HG03196 (cell line): ENCODE measurements around the gene CPTP.

Experiments used
- ATAC-seq: cut with Tn5 transposase; IDR thresholded peaks from one replicate; pipeline ENCODE4 v1.9.1; 2021; ENCODE audit not compliant: unreplicated experiment

Gene CPTP

GRCh38 chr1:1324524-1325287, at the start of gene CPTP, which contains the start of gene INTS11:
TSS of gene CPTP (plus strand) at chr1:1324802. CDS start at chr1:1326911, 2,109 bp downstream.
TSS of gene INTS11 (minus strand) at chr1:1324660. CDS start at chr1:1324608, 52 bp downstream.
- ATAC-seq, result peak; percentile 64

- ATAC-seq, result no peak
These were observed 49.6 kb upstream of the CPTP start for GRCh38 chr1:1274931-1275431.

- no peak for ATAC-seq
These were observed 48.8 kb upstream of the CPTP start for GRCh38 chr1:1275836-1276235.

GRCh38 chr1:1278620-1279019, 46.0 kb upstream of the CPTP start:
- no peak for ATAC-seq

DNA sequence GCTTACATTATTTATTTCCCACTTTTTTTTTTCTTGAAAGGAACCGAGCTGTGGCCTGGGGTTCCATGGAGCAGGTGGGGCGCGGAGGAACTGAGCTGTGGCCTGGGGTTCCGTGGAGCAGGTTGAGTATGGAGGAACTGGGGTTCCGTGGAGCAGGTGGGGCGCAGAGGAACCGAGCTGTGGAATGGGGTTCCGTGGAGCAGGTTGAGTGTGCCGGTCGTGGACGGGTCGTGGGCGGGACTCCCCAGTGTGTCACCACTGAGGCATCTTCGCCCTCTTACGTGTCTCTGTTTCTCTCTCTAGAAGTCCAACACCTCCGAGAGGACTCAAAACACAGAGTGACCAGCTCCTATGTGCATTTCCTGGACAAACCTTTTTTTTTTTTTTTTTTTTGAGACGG, 45.6 kb upstream of the CPTP start:
- ATAC-seq, result no peak

DNA sequence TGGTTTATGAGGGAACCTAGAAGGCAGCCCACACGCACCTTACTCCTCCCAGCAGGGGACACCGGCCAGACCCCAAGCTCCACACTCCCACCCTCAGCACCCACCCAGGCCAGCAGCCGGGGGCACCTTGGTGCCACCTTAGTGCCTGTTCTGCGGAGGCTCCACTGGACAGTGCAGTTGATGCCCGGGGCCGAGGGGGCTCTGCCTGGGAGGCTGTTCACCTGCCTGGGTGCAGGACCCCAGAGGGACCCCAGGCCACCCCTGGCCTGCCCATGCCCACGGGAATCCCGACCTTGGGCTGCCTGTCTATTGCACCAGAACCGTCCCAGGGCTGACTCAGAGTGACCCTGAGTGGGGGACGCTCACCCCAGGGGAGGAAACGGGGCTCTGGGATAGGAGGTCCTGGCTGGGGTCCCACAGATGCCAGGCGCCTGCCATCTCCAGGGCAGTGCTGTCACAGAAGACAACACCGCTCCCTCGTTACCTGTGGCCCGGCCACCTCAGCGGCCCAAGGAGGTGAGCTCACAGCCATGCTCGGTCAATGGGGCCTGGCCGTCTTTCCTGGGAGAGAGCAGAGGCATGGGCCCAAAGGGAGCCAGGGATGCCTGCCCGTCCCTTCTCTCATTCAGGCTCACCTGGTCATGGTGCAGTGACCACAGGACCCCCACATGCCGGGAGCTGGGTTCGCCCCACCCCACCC, 43.7 kb upstream of the CPTP start:
- no peak for ATAC-seq

DNA sequence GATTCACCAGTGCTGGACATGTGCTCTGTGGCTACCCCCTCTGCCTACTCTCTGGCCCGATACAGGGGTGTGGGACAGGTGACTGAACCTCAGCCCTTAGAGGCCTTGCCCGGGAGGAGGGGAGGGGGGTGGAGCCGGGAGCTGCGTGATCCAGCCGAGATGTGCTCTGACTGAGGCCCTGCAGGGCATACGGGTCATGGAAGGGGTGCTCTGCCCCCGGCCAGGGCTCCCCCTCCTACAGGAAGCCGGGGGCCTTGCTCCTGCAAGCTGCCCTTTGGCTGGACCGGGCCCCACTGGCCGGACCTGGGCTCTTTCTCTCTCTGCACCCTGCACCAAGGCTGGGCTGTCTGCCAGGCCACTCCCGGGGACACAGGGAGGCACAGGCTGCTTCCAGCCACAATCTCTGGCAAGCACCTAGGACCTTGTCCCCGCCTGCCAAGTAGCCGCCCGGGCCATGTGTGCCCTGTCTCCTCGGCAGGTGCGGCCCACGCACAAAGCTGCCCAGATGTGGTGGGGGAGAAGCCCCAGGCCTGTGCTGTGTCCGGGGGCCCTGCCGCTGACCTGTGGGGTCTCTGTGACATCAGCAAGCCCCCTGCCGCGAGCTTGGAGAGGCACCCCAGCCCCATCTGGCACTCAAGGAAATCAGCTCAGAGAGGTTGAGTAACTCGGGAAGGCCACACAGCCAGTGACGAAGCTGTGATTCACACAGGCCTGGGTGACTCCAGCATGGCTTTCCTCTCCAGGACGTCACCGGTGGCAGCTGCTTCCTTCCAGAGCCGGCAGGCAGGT, 42.9 kb upstream of the CPTP start:
- no peak for ATAC-seq

DNA sequence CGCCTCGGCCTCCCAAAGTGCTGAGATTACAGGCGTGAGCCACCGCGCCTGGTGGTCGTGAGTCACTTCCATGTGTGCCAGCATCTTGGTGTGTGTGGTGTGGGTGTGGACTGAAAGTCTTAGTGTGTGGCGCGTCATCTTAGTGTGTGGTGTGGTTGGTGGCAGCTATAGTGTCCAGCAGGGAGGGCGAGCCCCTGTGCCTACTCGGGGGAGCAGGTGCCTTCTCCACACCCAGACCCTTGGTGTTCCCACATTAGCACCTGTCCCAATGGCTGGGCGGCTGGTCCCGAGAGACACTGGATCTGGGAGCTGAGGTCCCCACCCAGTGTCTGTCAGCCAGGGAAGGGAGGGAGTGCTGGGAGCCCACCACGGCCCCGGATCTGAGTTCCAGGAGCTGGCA, 41.6 kb upstream of the CPTP start:
- no peak for ATAC-seq

DNA sequence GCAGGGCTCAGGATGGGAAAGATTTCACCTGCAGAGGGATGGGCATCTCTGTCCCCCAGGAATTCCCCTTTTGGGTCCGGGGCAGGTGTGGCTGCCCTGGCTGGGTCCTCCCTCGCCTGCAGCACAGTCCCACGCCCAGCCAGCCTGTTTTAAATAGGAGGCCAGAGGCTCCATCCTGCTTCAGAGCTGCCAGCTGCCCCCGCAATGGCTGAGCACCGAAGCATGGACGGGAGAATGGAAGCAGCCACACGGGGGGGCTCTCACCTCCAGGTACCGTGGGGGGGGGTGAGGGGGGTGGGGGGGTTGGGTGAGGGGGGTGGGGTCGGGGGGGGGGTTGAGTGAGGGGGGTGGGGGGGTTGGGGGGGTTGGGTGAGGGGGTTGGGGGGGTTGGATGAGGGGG, 40.8 kb upstream of the CPTP start:
- no peak for ATAC-seq

- ATAC-seq, result no peak
These were observed 40.1 kb upstream of the CPTP start for GRCh38 chr1:1284221-1285101.

DNA sequence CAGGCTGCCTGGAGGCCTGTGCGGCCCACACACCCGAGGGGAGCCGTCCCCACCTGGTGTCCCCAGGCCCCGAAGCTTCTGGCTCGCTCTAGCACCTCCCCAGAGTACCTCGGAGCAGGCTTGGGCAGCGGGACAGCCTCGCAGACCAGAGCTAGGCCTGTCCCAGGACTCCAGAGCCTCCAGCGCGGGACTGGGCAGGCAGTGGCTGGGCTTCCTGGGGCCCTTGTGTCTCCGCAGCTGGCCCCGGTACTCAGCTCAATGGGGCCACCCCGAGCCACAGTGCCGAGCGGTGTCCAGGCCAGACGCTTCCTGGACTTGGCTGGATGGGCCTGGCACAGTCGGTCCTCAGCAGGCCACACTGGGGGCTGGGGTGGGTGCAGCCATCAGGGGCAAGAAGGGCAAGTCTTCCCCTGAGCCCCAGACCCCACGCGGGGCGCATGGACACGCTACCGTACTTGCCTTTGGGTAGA, 39.5 kb upstream of the CPTP start:
- no peak for ATAC-seq

DNA sequence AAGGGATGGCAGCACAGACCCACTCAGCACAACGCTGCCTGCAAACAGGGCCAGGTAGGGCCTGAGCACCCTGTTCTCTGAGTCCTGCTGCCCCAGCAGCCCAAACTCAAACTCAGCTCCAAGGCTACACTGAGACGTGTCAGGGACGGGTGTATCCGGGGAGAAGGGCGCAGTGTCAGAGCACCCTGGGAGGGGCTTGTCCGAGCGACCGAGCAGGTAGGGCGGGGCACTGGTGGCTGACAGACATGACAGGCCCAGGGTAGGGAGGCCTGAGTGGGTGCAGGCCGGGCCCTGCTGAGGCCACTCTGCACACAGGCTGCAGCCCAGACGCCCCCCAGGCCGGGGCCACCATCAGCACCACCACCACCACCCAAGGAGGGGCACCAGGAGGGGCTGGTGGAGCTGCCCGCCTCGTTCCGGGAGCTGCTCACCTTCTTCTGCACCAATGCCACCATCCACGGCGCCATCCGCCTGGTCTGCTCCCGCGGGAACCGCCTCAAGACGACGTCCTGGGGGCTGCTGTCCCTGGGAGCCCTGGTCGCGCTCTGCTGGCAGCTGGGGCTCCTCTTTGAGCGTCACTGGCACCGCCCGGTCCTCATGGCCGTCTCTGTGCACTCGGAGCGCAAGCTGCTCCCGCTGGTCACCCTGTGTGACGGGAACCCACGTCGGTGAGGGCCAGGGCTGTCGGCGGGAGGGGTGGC, 38.8 kb upstream of the CPTP start:
- no peak for ATAC-seq

DNA sequence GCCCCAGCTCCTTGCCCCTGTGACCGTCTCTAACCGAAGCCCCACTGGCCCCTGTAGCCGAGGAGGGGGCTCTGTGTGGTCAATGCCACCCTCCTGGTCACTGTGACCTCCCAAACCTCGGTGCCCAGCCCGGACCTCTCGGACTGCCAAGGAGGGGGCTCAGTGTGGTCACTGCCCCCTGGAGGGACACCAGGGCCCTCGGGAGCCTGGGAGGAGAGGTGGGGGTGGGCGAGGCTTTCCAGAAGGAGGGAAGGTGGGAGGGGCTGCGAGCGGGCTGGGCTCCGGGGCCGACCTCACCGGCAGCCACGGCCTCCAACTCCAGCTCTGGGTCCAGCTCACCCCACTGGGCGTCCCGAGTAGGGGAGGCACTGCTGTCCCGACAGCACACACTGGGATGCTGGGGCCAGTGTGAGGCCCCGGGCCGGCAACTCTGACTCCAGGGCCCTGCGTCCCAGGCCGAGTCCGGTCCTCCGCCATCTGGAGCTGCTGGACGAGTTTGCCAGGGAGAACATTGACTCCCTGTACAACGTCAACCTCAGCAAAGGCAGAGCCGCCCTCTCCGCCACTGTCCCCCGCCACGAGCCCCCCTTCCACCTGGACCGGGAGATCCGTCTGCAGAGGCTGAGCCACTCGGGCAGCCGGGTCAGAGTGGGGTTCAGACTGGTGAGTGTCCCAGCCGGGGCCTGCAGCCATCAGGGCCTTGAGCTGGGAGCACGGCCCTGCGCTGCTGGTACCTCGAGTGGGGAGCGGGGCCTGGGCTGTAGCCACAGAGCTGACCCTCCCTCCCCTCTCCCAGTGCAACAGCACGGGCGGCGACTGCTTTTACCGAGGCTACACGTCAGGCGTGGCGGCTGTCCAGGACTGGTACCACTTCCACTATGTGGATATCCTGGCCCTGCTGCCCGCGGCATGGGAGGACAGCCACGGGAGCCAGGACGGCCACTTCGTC, 38.0 kb upstream of the CPTP start:
- ATAC-seq, result no peak

- no peak for ATAC-seq
These were observed 37.1 kb upstream of the CPTP start for GRCh38 chr1:1287288-1288110.

DNA sequence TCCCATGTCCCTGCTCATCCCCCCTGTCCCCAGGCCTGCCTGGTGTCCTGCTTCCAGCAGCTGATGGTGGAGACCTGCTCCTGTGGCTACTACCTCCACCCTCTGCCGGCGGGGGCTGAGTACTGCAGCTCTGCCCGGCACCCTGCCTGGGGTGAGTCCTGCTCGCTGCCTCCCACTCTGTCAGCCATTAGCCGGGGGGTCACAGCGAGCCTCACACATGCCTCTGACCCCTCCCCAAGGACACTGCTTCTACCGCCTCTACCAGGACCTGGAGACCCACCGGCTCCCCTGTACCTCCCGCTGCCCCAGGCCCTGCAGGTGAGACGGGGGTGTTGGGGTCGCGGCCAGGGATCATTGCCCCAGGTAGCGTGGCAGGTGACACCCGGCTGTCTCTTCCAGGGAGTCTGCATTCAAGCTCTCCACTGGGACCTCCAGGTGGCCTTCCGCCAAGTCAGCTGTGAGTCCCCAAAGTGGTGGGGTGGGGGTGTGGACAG, 34.3 kb upstream of the CPTP start:
- ATAC-seq, result no peak

GRCh38 chr1:1291023-1291528, 33.5 kb upstream of the CPTP start:
- ATAC-seq, result no peak
